LNCaP clone FGC (cell line): ENCODE measurements around the gene ATP6V0B.

ENCODE experiments used
- DNase-seq: peaks from one replicate; pipeline ENCODE4 v3.0.0-alpha.2; 2011; ENCODE audit warnings: low read depth
- H3K4me3 ChIP-seq: 2 replicates; pipeline ENCODE4 v1.5.1; 2011; ENCODE audit warnings: mild to moderate bottlenecking, low read depth, low read length, control low read depth
- CTCF ChIP-seq: IDR thresholded peaks from 2 replicates; pipeline ENCODE4 v1.5.1; 2012; ENCODE audit warnings: mild to moderate bottlenecking; ENCODE audit not compliant: control insufficient read depth, insufficient read depth; ENCODE audit errors: extremely low read depth

The ATP6V0B gene

GRCh38 chr1:43962324-43962723, 12.4 kb upstream of the ATP6V0B start:
- TF ChIP-seq CTCF = no peak
- DNase-seq = no peak

GRCh38 chr1:43963006-43963405, 11.8 kb upstream of the ATP6V0B start:
- no peak for TF ChIP-seq CTCF
- no peak overlapping the region for H3K4me3 ChIP-seq
- no peak for DNase-seq

More at GRCh38 chr1:43962324-43962723, 12.4 kb upstream of the ATP6V0B start:
- H3K4me3 ChIP-seq = no peak overlapping the region

- TF ChIP-seq CTCF = no peak
- no peak overlapping the region for H3K4me3 ChIP-seq
- no peak for DNase-seq
Measured at GRCh38 chr1:43963890-43964289, 10.9 kb upstream of the ATP6V0B start.

- DNase-seq = no peak
- H3K4me3 ChIP-seq = no peak overlapping the region
- no peak for TF ChIP-seq CTCF
Measured at GRCh38 chr1:43965316-43965715, 9.4 kb upstream of the ATP6V0B start.

GRCh38 chr1:43968348-43968948, 6.3 kb upstream of the ATP6V0B start:
- no peak overlapping the region for H3K4me3 ChIP-seq
- DNase-seq = no peak
- TF ChIP-seq CTCF = no peak

- DNase-seq = no peak
- peak overlapping the region; percentile 99; the same call in 1 of the 2 replicates for H3K4me3 ChIP-seq
Measured at GRCh38 chr1:43969416-43969745, 5.4 kb upstream of the ATP6V0B start.

More at GRCh38 chr1:43969416-43969745, 5.4 kb upstream of the ATP6V0B start:
- no peak for TF ChIP-seq CTCF
